Tibial artery (tissue), 4 donors: ENCODE data around the gene SLC15A1.

Experiments
- DNase-seq, 2 donors: peaks; one replicate each; pipeline ENCODE4 v3.0.0-alpha.2; 2019
- H3K27ac ChIP-seq, 2 donors: fragments of 200-600 bp; sonication (generic) in 1 of 2; 1 replicate in 1 of 2; 2 replicates in 1 of 2; pipeline ENCODE4 v1.5.1; 2018 to 2019; ENCODE audit warnings: mild to moderate bottlenecking in 1 of 2
- H3K27me3 ChIP-seq, 2 donors: fragments of 200-600 bp; sonication (generic) in 1 of 2; one replicate each; pipeline versions ENCODE4 v1.5.1 to v1.6.0; 2016 to 2019
- H3K36me3 ChIP-seq, 3 donors: fragments of 200-600 bp; sonication (generic) in 2 of 3; one replicate each; pipeline ENCODE4 v1.5.1; 2016 to 2019; ENCODE audit warnings: mild to moderate bottlenecking in 2 of 3
- H3K4me1 ChIP-seq, 4 donors: fragments of 200-600 bp; sonication (generic) in 2 of 4; 1 replicate in 3 of 4; 2 replicates in 1 of 4; pipeline ENCODE4 v1.5.1; 2016 to 2019
- H3K4me3 ChIP-seq, 2 donors: fragments of 200-600 bp; sonication (generic) in 1 of 2; 1 replicate in 1 of 2; 2 replicates in 1 of 2; pipeline ENCODE4 v1.5.1; 2018 to 2019; ENCODE audit warnings: mild to moderate bottlenecking in 2 of 2
- H3K9me3 ChIP-seq, 3 donors: fragments of 200-600 bp; sonication (generic) in 1 of 3; one replicate each; pipeline ENCODE4 v1.5.1; 2016 to 2019
- intact Hi-C: fragments of 100-400 bp; cut with DNase I; formaldehyde crosslinking; loops from one replicate; pipeline ENCODE4 v1.15.0; 2023; ENCODE audit warnings: low total_unique reads
- TF ChIP-seq, protein P1 (sequence below), 2 experiments: fragments of 200-600 bp in 1 of 2; fragments of 450-650 bp in 1 of 2; IDR thresholded peaks; one replicate each; pipeline ENCODE4 v1.5.1; 2017 to 2019; ENCODE audit warnings: antibody characterized with exemption in 2 of 2, mild to moderate bottlenecking in 1 of 2, moderate library complexity in 1 of 2

The SLC15A1 gene

DNA sequence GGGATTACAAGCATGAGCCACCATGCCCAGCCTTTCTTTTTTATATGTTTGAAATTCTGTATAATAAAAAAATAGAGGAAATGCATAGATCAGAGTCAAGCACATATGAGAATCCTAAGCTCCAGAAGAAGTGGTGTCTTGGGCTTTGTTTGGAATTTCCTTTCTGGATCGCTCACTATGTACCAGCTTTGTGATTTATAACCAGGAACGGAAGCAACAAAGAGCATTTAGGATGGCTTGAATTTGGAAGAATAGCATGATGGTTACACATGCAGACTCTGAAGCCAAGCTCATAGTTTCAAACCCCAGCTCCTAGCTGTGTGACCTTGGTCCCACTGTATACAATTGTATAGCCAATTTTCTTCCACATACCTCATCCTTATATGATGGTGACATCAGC, 28.0 kb upstream of the SLC15A1 start:
- DNase-seq = no peak
- H3K4me1 ChIP-seq = no peaks in the 10 kb centered on the region
- intact Hi-C loops = no loop called here

DNA sequence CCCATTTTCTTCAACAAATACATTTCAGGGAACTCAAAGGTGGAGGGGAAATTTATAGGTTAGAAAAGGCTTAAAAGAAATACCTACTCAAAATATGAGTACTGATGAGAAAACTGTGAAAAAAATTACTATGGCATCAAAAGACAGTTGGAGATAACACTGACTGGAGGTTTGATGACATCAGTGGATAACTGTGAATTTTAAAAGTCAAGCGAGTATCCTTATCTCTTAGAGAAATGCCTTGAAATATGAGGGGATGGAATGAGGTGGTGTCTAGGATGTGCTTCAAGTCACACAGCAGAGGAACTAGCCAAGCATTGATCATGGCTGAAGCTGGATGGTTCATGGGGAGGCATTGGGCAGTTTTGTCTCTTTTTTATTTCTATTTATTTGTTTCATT, 27.2 kb upstream of the SLC15A1 start:
- no peaks in the 10 kb centered on the region for H3K9me3 ChIP-seq
- no peak for DNase-seq
- no peak overlapping the region for H3K27ac ChIP-seq
- peaks cover 0 to 10% of the 10 kb centered on the region in 2 donors for H3K27me3 ChIP-seq
- H3K36me3 ChIP-seq = no peaks in the 10 kb centered on the region
- intact Hi-C loops = no loop called here
- no peak overlapping the region for H3K4me3 ChIP-seq
- TF ChIP-seq, protein P1, sequence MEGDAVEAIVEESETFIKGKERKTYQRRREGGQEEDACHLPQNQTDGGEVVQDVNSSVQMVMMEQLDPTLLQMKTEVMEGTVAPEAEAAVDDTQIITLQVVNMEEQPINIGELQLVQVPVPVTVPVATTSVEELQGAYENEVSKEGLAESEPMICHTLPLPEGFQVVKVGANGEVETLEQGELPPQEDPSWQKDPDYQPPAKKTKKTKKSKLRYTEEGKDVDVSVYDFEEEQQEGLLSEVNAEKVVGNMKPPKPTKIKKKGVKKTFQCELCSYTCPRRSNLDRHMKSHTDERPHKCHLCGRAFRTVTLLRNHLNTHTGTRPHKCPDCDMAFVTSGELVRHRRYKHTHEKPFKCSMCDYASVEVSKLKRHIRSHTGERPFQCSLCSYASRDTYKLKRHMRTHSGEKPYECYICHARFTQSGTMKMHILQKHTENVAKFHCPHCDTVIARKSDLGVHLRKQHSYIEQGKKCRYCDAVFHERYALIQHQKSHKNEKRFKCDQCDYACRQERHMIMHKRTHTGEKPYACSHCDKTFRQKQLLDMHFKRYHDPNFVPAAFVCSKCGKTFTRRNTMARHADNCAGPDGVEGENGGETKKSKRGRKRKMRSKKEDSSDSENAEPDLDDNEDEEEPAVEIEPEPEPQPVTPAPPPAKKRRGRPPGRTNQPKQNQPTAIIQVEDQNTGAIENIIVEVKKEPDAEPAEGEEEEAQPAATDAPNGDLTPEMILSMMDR (IDR thresholded peaks at IDR 0.05) = no peak
- H3K4me1 ChIP-seq = no peaks in the 10 kb centered on the region

More for the DNA sequence above, 28.0 kb upstream of the SLC15A1 start:
- Histone ChIP-seq H3K4me3 (no peak overlapping the region), H3K36me3 (no peaks in the 10 kb centered on the region), H3K27ac (no peak overlapping the region), H3K9me3 (no peaks in the 10 kb centered on the region), H3K27me3 (peaks cover 0 to 10% of the 10 kb centered on the region in 2 donors)
- TF ChIP-seq, protein P1 (IDR thresholded peaks at IDR 0.05) = no peak

DNA sequence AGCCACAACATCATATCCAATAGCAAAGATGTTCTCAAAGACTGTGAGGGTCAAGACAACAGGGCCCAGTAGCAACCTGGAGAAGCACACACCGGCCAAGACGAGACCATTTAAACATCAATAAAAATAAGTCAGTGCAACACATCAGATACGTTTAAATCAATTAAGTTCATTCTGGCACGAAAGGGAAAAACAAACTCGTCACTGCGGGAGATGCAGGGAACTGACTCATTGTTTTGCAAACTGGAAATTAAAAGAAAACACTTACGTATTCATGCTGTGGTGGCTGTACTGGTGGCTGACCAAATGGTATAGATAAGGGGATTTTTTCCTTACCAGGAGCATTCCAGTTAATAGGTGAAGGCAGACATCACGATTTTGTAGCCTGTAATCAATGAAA, 26.3 kb upstream of the SLC15A1 start:
- H3K27me3 ChIP-seq = peaks cover 0 to 10% of the 10 kb centered on the region in 2 donors
- TF ChIP-seq, protein P1 (IDR thresholded peaks at IDR 0.05) = no peak
- intact Hi-C loops = no loop called here

DNA sequence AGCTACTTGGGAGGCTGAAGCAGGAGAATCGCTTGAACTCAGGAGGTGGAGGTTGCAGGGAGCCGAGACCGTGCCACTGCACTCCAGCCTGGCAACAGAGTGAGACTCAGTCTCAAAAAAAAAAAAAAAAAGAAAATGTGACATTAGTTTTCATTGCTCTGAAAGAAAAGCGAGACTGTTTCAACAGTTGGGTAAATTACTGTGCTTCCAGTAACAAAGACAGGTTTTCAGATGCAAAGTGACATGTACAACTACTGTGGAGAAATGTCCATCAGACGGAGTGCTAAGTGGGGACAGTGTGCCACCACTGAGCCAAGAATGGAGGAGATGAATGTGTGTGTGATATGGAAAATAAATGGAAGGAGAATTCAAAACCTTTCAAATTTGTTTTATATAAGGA, 24.2 kb upstream of the SLC15A1 start:
- H3K27ac ChIP-seq = no peak overlapping the region
- H3K4me3 ChIP-seq = no peak overlapping the region
- H3K27me3 ChIP-seq = peaks cover 0 to 6% of the 10 kb centered on the region in 2 donors
- TF ChIP-seq, protein P1 (IDR thresholded peaks at IDR 0.05) = no peak
- H3K36me3 ChIP-seq = no peaks in the 10 kb centered on the region
- no peaks in the 10 kb centered on the region for H3K4me1 ChIP-seq
- no peak for DNase-seq
- H3K9me3 ChIP-seq = no peaks in the 10 kb centered on the region
- intact Hi-C loops = no loop called here

More for the DNA sequence above, 26.3 kb upstream of the SLC15A1 start:
- Histone ChIP-seq H3K9me3 (no peaks in the 10 kb centered on the region), H3K36me3 (no peaks in the 10 kb centered on the region), H3K4me1 (no peaks in the 10 kb centered on the region), H3K4me3 (no peak overlapping the region), H3K27ac (no peak overlapping the region)
- no peak for DNase-seq

DNA sequence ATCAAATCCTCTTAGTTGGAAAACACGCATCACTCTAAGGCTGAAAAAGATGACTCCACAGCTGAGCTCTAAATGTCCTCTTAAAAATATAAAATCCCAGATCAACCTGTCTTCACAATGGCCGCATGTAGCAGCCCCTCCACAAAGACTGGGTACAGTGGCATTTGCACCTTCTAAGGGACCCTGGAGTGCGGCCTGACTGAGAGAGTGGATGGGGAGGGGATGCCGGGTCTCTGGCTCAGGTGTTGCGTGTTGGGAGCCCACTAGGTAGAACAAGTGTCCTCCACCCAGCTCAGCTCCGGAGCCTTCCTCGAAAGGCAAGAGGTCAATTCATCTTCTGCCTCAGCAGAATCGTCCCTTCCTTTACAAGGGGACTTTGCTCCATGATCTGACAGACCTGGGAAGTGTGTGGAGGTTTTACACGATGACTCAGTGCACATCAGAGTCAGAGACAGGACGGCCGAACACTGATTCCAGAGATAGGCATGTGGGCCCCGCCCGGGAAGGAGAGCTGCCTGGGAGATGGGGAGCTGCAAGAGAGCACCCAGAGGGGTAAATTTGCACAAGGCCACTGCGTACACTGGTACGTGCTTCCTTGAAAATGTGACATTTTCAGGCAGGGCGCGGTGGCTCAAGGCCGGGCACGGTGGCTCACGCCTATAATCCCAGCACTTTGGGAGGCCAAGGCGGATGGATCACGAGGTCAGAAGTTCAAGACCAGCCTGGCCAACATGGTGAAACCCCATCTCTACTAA, 23.5 kb upstream of the SLC15A1 start:
- intact Hi-C loops = no loop called here
- no peaks in the 10 kb centered on the region for H3K9me3 ChIP-seq

More for the DNA sequence above, 23.5 kb upstream of the SLC15A1 start:
- Histone ChIP-seq H3K4me3 (no peak overlapping the region), H3K36me3 (no peaks in the 10 kb centered on the region), H3K27ac (no peak overlapping the region), H3K4me1 (no peaks in the 10 kb centered on the region), H3K27me3 (peaks cover 0 to under 1% of the 10 kb centered on the region in 2 donors)
- TF ChIP-seq, protein P1 (IDR thresholded peaks at IDR 0.05) = no peak
- DNase-seq = no peak
